NCI-H2107 treated with DMSO at 0.1 percent for 48 hours (cell line): ENCODE results near the gene RNF126.
"Not testable (repeated sequence)": the region's sequence is repeated elsewhere in the genome, so short reads cannot be mapped to it uniquely, and the experiment has no call there.

Experiments used
- DNase-seq: peaks from one replicate; lab custom pipeline; 2025; ENCODE audit not compliant: unreplicated experiment; lab: John Stamatoyannopoulos, UW

Gene RNF126

DNA sequence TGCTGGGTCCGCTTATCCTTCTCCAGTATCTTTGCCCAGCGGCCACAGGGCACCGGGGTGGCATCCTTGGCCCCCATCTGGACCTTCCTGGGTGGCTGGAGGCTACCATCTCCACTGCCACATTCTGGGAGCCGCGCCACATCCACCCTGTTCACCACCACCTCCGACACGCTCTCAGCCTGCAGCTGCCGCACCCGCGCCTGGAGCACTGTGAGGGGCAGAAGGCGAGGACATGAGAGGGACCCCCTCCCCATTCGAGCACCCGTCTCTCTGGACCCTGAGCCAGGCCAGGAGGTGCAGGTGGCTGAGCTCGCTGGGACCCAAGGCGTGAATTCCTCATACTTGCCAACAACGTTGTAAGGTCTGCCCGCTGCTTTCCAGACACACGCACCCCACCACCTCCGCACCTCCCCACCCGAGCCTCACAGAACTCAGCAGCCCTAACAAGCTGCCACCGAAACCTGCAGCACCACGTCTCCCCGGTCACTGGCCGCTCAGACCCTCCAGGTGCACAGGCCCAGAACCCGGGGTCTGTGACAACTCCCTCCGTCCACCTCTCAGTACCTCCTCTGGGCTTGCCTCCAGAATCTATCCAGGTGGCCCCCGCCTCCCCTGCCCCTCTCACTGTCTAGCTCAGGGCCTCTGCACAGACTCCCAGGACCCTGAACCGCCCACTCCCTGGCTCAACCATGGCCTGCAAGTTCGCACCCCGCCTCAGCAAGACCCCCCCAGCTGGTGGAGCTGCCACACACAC is 32.9 kb downstream of the RNF126 start:
- DNase-seq, result no peak

DNA sequence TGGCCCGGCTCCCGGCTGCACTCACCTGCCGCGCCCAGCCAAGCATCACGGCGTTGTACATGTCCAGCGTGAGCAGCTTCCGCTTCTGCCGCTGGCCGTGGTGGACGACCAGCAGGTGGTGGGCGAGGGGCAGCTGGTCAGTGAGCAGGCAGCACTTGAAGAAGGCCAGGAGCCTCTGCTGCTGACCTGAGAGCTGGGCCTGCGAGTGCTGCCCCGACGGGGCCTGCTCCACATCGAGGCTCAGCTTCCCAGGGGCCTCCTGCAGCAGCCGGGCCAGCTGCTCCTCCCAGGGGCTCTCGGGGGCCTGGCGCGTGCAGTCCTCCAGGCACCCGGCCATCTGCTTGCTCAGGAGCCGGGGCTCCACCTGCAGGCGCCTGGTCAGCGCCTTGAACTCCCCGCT is 33.5 kb downstream of the RNF126 start:
- not testable (repeated sequence) for DNase-seq

GRCh38 chr19:628168-628567 is 34.8 kb downstream of the RNF126 start:
- no peak for DNase-seq

GRCh38 chr19:626566-626965 is 36.4 kb downstream of the RNF126 start:
- not testable (repeated sequence) for DNase-seq

GRCh38 chr19:625257-625656 is 37.8 kb downstream of the RNF126 start:
- DNase-seq, result no peak

GRCh38 chr19:624433-625109 is 38.4 kb downstream of the RNF126 start:
- no peak for DNase-seq

- DNase-seq, result no peak
Measured at GRCh38 chr19:623974-624373, 39.0 kb downstream of the RNF126 start.

DNA sequence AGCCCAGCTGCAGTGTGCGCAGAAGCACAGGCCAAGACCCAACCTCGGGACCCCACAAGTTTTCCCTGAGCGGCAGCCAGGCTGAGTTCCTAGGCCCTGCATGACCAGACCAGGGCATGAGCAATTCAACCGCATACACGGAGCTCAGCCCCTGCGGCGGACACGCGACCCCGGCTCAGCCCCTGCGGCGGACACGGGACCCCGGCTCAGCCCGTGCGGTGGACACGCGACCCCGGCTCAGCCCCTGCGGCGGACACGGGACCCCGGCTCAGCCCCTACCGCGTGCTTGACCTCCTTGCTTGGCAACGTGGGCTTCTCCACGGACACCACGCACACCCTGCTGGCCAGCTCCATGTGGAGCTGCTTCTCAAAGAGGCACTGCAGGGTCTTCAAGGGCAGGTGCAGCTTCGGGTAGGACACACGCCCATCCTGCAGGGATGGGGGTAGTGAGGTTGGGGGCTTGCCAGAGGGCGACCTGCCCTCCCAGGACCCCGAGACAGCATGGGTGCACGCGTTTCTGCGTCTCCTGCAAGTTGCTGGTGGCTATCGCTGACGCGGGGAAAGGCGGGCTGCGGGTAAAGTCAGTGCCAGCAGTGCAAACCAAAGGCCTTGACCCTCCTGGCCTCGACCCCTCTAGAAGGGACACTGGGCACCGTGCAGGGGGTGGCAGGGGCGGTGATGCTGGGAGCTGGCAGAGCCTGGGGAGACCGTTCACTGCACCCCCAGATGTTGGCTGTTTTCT is 39.7 kb downstream of the RNF126 start:
- DNase-seq, result no peak

GRCh38 chr19:622666-623065 is 40.3 kb downstream of the RNF126 start:
- no peak for DNase-seq

DNA sequence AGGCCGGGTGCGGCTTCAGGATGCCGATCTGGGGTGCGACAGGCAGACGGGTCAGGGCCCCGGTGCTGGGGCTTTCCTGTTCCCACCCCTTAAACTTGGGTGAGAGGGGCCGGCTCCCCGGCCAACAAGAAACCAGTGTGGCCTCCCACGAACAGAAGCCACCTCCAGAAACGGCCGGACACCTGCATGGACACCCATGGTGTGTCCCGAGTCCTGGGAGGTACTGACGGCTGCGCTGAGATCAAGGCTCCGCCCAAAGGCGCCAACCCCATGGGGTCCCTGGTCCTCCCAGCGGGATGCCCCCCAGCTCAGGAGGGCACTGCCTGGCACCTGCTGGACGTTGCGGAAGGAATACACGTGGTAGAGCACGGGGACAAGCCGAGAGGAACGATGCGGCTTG is 41.2 kb downstream of the RNF126 start:
- DNase-seq, result no peak

GRCh38 chr19:621191-621590 is 41.8 kb downstream of the RNF126 start:
- DNase-seq, result not testable (repeated sequence)

DNA sequence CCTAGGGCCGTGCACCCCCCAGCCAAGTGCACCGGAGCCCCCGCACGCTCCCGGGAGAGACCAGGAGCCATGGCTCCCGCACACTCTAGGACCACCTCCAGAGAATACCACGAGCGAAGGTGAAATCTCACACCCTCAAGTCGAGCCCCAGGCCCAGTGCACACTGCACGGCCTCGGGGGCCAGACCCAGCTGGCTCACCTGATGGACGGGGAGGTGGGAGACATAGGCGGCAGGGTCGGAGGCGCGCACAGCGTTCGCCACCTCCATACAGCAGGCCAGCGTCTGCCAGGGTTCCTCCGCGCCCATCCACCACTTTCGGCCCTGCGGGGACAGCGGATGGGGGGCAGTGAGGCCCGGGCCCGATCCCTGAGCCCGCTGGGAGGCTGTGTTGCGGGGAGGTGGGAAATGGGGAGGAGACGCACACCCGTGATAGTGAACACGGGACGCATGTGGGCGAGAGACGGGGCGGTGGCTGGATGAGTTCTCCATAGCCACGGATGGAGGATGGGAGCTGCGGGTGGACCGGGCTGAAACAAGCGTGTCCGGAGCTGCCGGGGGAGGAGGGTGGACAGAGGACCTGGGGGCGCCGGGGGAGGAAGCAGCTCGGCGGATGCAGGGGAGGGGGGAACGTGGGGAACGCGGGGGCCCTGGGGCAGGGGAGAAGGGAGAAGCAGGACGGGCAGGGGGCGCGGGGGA is 42.7 kb downstream of the RNF126 start:
- DNase-seq, result no peak

DNA sequence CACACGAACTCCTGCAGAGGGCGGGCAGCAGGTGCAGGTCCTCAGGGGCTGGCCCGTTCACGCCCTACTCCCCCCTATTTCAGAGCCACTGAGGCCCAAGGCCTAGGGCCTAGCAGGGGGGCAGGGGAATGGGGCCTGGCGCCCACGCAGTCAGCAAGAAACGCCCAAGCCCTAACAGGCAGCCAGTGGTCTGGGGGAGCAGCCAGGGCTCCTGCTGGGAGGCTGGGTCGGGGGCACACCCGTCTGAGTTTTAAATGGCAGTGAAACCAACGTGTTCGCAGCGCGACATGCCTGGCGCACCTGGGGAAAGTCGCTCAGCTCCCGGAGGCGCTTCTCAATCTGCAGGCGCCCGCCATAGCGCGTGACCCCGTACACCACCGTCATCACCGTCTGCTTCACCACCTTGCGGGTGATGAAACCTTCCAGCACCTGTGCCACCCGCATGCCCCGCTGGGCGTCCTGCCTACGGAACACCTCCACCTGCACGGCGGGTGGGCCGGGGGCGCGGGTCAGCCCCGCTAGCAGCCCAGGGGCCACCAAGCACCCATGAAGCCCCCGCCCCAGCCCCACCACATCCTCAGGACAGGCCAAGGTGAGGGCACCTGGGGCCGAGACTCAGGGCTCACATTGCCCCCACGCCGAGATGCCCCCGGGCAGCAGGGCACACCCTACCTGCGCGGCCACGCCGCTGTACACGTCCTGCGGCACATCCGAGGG is 43.6 kb downstream of the RNF126 start:
- DNase-seq, result no peak

DNA sequence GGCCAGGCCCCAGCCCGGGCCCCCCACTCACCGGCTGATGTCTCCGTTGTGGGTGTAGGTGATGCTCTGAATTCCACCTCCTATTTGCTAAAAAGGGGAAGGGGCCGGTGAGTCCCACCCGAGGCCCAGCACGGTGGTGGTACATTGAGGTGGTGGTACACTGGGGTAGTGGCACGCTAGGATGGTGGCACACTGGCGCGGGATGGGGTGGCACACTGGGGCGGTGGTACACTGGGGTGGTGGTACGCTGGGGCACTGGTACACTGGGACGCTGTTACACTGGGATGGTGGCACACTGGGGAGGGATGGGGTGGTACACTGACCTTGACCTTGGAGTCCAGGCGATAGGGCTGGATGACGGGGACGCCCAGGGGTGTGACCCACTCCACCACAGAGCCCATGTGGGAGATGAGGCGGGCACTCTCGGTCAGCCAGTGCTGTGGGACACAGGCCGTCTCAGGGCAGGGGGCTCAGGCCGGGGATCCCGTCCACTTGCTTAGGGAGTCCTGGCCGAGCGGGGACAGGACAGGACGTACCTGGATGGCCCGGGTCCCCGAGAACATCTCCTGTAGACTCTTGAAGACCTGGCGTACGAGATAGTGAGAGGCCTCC is 44.2 kb downstream of the RNF126 start:
- no peak for DNase-seq

GRCh38 chr19:618247-618619 is 44.8 kb downstream of the RNF126 start:
- no peak for DNase-seq

GRCh38 chr19:617551-618246 is 45.3 kb downstream of the RNF126 start:
- DNase-seq, result no peak

GRCh38 chr19:616747-617526 is 46.1 kb downstream of the RNF126 start:
- DNase-seq, result no peak

GRCh38 chr19:616062-616700 is 46.8 kb downstream of the RNF126 start:
- no peak for DNase-seq

DNA sequence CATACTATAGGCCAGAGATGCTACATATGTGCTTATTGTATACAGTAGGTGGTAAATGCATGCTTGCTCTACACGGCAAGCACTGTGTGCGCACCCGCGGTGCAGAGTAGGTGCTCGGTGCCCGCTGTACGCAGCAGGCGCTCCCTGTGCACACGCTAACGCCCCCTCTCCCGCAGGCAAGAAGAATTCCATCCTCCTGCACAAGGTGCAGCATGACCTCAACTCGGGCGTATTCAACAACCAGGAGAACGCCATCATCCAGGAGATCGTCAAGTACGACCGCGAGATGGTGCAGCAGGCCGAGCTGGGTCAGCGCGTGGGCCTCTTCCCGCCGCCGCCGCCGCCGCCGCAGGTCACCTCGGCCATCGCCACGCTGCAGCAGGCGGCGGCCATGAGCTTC is 47.4 kb downstream of the RNF126 start:
- no peak for DNase-seq
